Measurements from ENCODE around the gene PGM5.
"Not testable (repeated sequence)": the region's sequence is repeated elsewhere in the genome, so short reads cannot be mapped to it uniquely, and the experiment has no call there.

GRCh38 chr9:68396411-68397094 is 40.1 kb downstream of the PGM5 start:
- TF ChIP-seq, protein P1, sequence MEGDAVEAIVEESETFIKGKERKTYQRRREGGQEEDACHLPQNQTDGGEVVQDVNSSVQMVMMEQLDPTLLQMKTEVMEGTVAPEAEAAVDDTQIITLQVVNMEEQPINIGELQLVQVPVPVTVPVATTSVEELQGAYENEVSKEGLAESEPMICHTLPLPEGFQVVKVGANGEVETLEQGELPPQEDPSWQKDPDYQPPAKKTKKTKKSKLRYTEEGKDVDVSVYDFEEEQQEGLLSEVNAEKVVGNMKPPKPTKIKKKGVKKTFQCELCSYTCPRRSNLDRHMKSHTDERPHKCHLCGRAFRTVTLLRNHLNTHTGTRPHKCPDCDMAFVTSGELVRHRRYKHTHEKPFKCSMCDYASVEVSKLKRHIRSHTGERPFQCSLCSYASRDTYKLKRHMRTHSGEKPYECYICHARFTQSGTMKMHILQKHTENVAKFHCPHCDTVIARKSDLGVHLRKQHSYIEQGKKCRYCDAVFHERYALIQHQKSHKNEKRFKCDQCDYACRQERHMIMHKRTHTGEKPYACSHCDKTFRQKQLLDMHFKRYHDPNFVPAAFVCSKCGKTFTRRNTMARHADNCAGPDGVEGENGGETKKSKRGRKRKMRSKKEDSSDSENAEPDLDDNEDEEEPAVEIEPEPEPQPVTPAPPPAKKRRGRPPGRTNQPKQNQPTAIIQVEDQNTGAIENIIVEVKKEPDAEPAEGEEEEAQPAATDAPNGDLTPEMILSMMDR (optimal IDR thresholded peaks at IDR 0.05 in 1 of 3, IDR thresholded peaks at IDR 0.05 in 1 of 3, conservative IDR thresholded peaks at IDR 0.05 in 1 of 3; ENCODE audit: extremely low read depth in 1 of 3, insufficient read depth in 2 of 3, low read length in 3 of 3), result not testable (repeated sequence)
- not testable (repeated sequence) for TF ChIP-seq EZH2 (IDR thresholded peaks at IDR 0.05; ENCODE audit: low read length)

Measured in keratinocyte (primary cell).